Caco-2 (cell line): ENCODE data around the gene MRPS21. TPM values are rescaled to one million over a fixed set of nuclear protein-coding genes. Genes with fewer than 3 reads are reported as not detected.

Experiments
- BruUV-seq: library from RNA; stranded (reverse); fragments of 400-500 nt; replicated peaks from 2 replicates; lab custom pipeline; 2021; lab: Mats Ljungman, UMichigan
- CTCF ChIA-PET: fragments of 300-600 bp; sonication (Branson Sonifier 250); formaldehyde crosslinking; loops from one replicate; lab custom pipeline; 2022; ENCODE audit warnings: antibody characterized with exemption; lab: Charles Lee
- POLR2A ChIA-PET: fragments of 300-600 bp; sonication (Branson Sonifier 250); formaldehyde crosslinking; loops from one replicate; lab custom pipeline; 2022; ENCODE audit warnings: antibody characterized with exemption; lab: Charles Lee
- DNase-seq, 2 experiments: peaks; one replicate each; pipeline versions ENCODE4 v3.0.0 to v3.0.0-alpha.2; 2020 to 2022
- H3K27me3 ChIP-seq: replicated peaks from 2 replicates; pipeline ENCODE4 v1.6.0; 2011; ENCODE audit warnings: low read length; ENCODE audit not compliant: control insufficient read depth, insufficient read depth
- H3K36me3 ChIP-seq: 2 replicates; pipeline ENCODE4 v1.5.1; 2011; ENCODE audit warnings: low read length; ENCODE audit not compliant: control insufficient read depth, insufficient read depth
- H3K4me1 ChIP-seq: fragments of 250-450 bp; sonication (Bioruptor Pico); 2 replicates; pipeline ENCODE4 v1.5.1; 2020; ENCODE audit warnings: mild to moderate bottlenecking
- H3K4me3 ChIP-seq: 2 replicates; pipeline ENCODE4 v1.5.1; 2011; ENCODE audit warnings: low read depth, mild to moderate bottlenecking, control low read depth, low read length
- H3K9me3 ChIP-seq: fragments of 250-450 bp; sonication (Bioruptor Pico); 2 replicates; pipeline ENCODE4 v1.5.1; 2020; ENCODE audit warnings: mild to moderate bottlenecking, moderate library complexity
- H3K27ac Mint-ChIP-seq: one replicate; pipeline ENCODE4 v1.8.0; 2022; ENCODE audit warnings: mixed read lengths; ENCODE audit not compliant: unreplicated experiment
- H3K27me3 Mint-ChIP-seq: one replicate; pipeline ENCODE4 v1.8.0; 2022; ENCODE audit warnings: mixed read lengths; ENCODE audit not compliant: insufficient read depth, unreplicated experiment
- H3K36me3 Mint-ChIP-seq: one replicate; pipeline ENCODE4 v1.8.0; 2022; ENCODE audit warnings: mild to moderate bottlenecking, mixed read lengths; ENCODE audit not compliant: insufficient read depth, unreplicated experiment
- H3K4me1 Mint-ChIP-seq: one replicate; pipeline ENCODE4 v1.8.0; 2022; ENCODE audit warnings: low read depth, mixed read lengths; ENCODE audit not compliant: unreplicated experiment
- H3K4me3 Mint-ChIP-seq: one replicate; pipeline ENCODE4 v1.8.0; 2022; ENCODE audit warnings: mild to moderate bottlenecking, moderate library complexity, mixed read lengths; ENCODE audit not compliant: unreplicated experiment
- H3K9me3 Mint-ChIP-seq: one replicate; pipeline ENCODE4 v1.8.0; 2022; ENCODE audit warnings: mixed read lengths; ENCODE audit not compliant: unreplicated experiment
- CTCF ChIP-seq, 2 experiments: fragments of 200-600 bp in 1 of 2; IDR thresholded peaks; 1 replicate in 1 of 2; 2 replicates in 1 of 2; pipeline versions ENCODE4 v1.5.1 to v1.8.0; 2011 to 2022; ENCODE audit warnings: antibody characterized with exemption in 1 of 2, control low read depth in 1 of 2, inconsistent platforms in 1 of 2, low read depth in 1 of 2, low read length in 1 of 2, mild to moderate bottlenecking in 1 of 2, moderate library complexity in 1 of 2; ENCODE audit not compliant: insufficient read depth in 1 of 2, severe bottlenecking in 1 of 2, unreplicated experiment in 1 of 2
- intact Hi-C: fragments of 100-400 bp; cut with micrococcal nuclease; formaldehyde crosslinking; loops from one replicate; pipeline ENCODE4 v1.10.0; 2022; ENCODE audit not compliant: unreplicated experiment
- total RNA-seq: library from RNA; stranded (reverse); gene quantifications from 2 replicates; pipeline ENCODE4 v1.2.3, GENCODE V29; 2022

The MRPS21 gene
- total RNA-seq, 1 experiment from 2014 or later = 16.7 TPM

GRCh38 chr1:150332651-150333290 is 39.1 kb downstream of the MRPS21 start:
- H3K4me3 ChIP-seq = no peak overlapping the region
- peaks cover 97% of the 10 kb centered on the region for H3K36me3 Mint-ChIP-seq
- ChIA-PET CTCF (no interaction called here), POLR2A (no interaction called here)
- H3K9me3 ChIP-seq = no peaks in the 10 kb centered on the region
- no peak overlapping the region for H3K4me3 Mint-ChIP-seq
- BruUV-seq = no TSS peak
- no peaks in the 10 kb centered on the region for H3K4me1 ChIP-seq
- no peaks in the 10 kb centered on the region for H3K27me3 ChIP-seq
- no peak overlapping the region for H3K27ac Mint-ChIP-seq
- peaks cover 9% of the 10 kb centered on the region for H3K36me3 ChIP-seq
- no peak for TF ChIP-seq CTCF (IDR thresholded peaks at IDR 0.05; ENCODE audit: insufficient read depth in 1 of 2, low read depth in 1 of 2, low read length in 1 of 2, severe bottlenecking in 1 of 2, unreplicated experiment in 1 of 2)
- no peaks in the 10 kb centered on the region for H3K27me3 Mint-ChIP-seq
- no peak for DNase-seq
- intact Hi-C loops = no loop called here
- no peaks in the 10 kb centered on the region for H3K9me3 Mint-ChIP-seq
- no peaks in the 10 kb centered on the region for H3K4me1 Mint-ChIP-seq

- POLR2A ChIA-PET = no interaction called here
- intact Hi-C loops = no loop called here
These were observed 52.7 kb downstream of the MRPS21 start for GRCh38 chr1:150346316-150346715.

GRCh38 chr1:150352866-150353265 is 59.2 kb downstream of the MRPS21 start:
- DNase-seq = no peak
- Mint-ChIP-seq H3K36me3 (peaks cover 82% of the 10 kb centered on the region), H3K9me3 (no peaks in the 10 kb centered on the region), H3K4me3 (no peak overlapping the region), H3K27ac (no peak overlapping the region), H3K4me1 (no peaks in the 10 kb centered on the region), H3K27me3 (no peaks in the 10 kb centered on the region)
- Histone ChIP-seq H3K36me3 (no peaks in the 10 kb centered on the region; the same call in 1 of the 2 replicates), H3K4me1 (no peaks in the 10 kb centered on the region), H3K4me3 (no peak overlapping the region), H3K9me3 (no peaks in the 10 kb centered on the region), H3K27me3 (no peaks in the 10 kb centered on the region)
- TF ChIP-seq CTCF (IDR thresholded peaks at IDR 0.05; ENCODE audit: insufficient read depth in 1 of 2, low read depth in 1 of 2, low read length in 1 of 2, severe bottlenecking in 1 of 2, unreplicated experiment in 1 of 2) = no peak
- ChIA-PET CTCF (no interaction called here), POLR2A (no interaction called here)
- intact Hi-C loops = no loop called here
- BruUV-seq = no TSS peak

More at GRCh38 chr1:150346316-150346715, 52.7 kb downstream of the MRPS21 start:
- Histone ChIP-seq H3K4me3 (no peak overlapping the region), H3K36me3 (no peaks in the 10 kb centered on the region; the same call in none of the 2 replicates), H3K9me3 (no peaks in the 10 kb centered on the region), H3K27me3 (no peaks in the 10 kb centered on the region), H3K4me1 (no peaks in the 10 kb centered on the region)
- Mint-ChIP-seq H3K36me3 (peaks cover 96% of the 10 kb centered on the region), H3K4me1 (no peaks in the 10 kb centered on the region), H3K9me3 (no peaks in the 10 kb centered on the region), H3K4me3 (no peak overlapping the region), H3K27ac (no peak overlapping the region), H3K27me3 (no peaks in the 10 kb centered on the region)
- no peak for DNase-seq
- no peak for TF ChIP-seq CTCF (IDR thresholded peaks at IDR 0.05; ENCODE audit: insufficient read depth in 1 of 2, low read depth in 1 of 2, low read length in 1 of 2, severe bottlenecking in 1 of 2, unreplicated experiment in 1 of 2)
- CTCF ChIA-PET = no interaction called here
- BruUV-seq = no TSS peak

Other genes starting within 250 kb of the MRPS21 start
- 19.8 and 25.0 TPM in 2 replicates for gene VPS45, start 226.1 kb upstream of the MRPS21 start, total RNA-seq
- gene PLEKHO1, start 143.9 kb upstream of the MRPS21 start, total RNA-seq = 2.1 and 3.6 TPM in 2 replicates
- gene ANP32E, start 57.7 kb upstream of the MRPS21 start, total RNA-seq = 26.8 and 30.6 TPM in 2 replicates
- gene CA14, start 36.1 kb upstream of the MRPS21 start, total RNA-seq = not detected in 2 replicates
- gene APH1A, start 24.8 kb upstream of the MRPS21 start, total RNA-seq = 93.8 and 96.7 TPM in 2 replicates
- 0.26 and 0.82 TPM in 2 replicates for gene C1orf54, start 21.1 kb upstream of the MRPS21 start, total RNA-seq
- gene CIART, start 11.3 kb upstream of the MRPS21 start, total RNA-seq = 2.6 and 3.2 TPM in 2 replicates
- 81.2 and 85.3 TPM in 2 replicates for gene PRPF3, start 27.7 kb downstream of the MRPS21 start, total RNA-seq
- gene RPRD2, start 70.3 kb downstream of the MRPS21 start, total RNA-seq = 24.3 and 25.0 TPM in 2 replicates
- 26.8 and 30.6 TPM in 2 replicates for gene TARS2, start 193.6 kb downstream of the MRPS21 start, total RNA-seq
- gene ECM1, start 214.2 kb downstream of the MRPS21 start, total RNA-seq = 0.95 and 2.4 TPM in 2 replicates
- 0.59 and 0.63 TPM in 2 replicates for gene FALEC, start 221.9 kb downstream of the MRPS21 start, total RNA-seq